Central memory CD4-positive, alpha-beta T cell (primary cell): ENCODE results near the gene ABCG8.
"Not testable (repeated sequence)": the region's sequence is repeated elsewhere in the genome, so short reads cannot be mapped to it uniquely, and the experiment has no call there.

Source experiments
- DNase-seq: peaks from one replicate; pipeline ENCODE4 v3.0.0; 2022

ABCG8 gene

GRCh38 chr2:43874776-43875451, 36.1 kb downstream of the ABCG8 start:
- no peak for DNase-seq

GRCh38 chr2:43877782-43878464, 39.2 kb downstream of the ABCG8 start:
- DNase-seq: peak; percentile 29

GRCh38 chr2:43879261-43879660, 40.5 kb downstream of the ABCG8 start:
- DNase-seq: no peak

GRCh38 chr2:43880471-43880870, 41.7 kb downstream of the ABCG8 start:
- no peak for DNase-seq

- DNase-seq: no peak
These were observed 42.2 kb downstream of the ABCG8 start for GRCh38 chr2:43880952-43881351.

- DNase-seq: no peak
These were observed 43.5 kb downstream of the ABCG8 start for GRCh38 chr2:43882312-43882711.

GRCh38 chr2:43884689-43885088, 45.9 kb downstream of the ABCG8 start:
- no peak for DNase-seq

- no peak for DNase-seq
These were observed 46.4 kb downstream of the ABCG8 start for GRCh38 chr2:43885132-43885632.

GRCh38 chr2:43887176-43887575, 48.4 kb downstream of the ABCG8 start:
- DNase-seq: no peak

GRCh38 chr2:43889416-43889815, 50.6 kb downstream of the ABCG8 start:
- DNase-seq: no peak

GRCh38 chr2:43890855-43891254, 52.1 kb downstream of the ABCG8 start:
- no peak for DNase-seq

- no peak for DNase-seq
These were observed 56.0 kb downstream of the ABCG8 start for GRCh38 chr2:43894743-43895142.

- DNase-seq: no peak
These were observed 58.1 kb downstream of the ABCG8 start for GRCh38 chr2:43896906-43897305.

- DNase-seq: no peak
These were observed 58.7 kb downstream of the ABCG8 start for GRCh38 chr2:43897492-43897891.

- no peak for DNase-seq
These were observed 59.5 kb downstream of the ABCG8 start for GRCh38 chr2:43898134-43898837.

GRCh38 chr2:43898838-43899346, 60.1 kb downstream of the ABCG8 start:
- DNase-seq: no peak

GRCh38 chr2:43899589-43899988, 60.8 kb downstream of the ABCG8 start:
- no peak for DNase-seq

GRCh38 chr2:43905371-43905803, 66.6 kb downstream of the ABCG8 start:
- DNase-seq: no peak

GRCh38 chr2:43905871-43906270, 67.1 kb downstream of the ABCG8 start:
- DNase-seq: no peak

- no peak for DNase-seq
These were observed 67.8 kb downstream of the ABCG8 start for GRCh38 chr2:43906448-43907109.

GRCh38 chr2:43911136-43911790, 72.5 kb downstream of the ABCG8 start:
- DNase-seq: not testable (repeated sequence)

- no peak for DNase-seq
These were observed 85.7 kb downstream of the ABCG8 start for GRCh38 chr2:43924463-43924862.
